Pancreas (tissue), 10 donors: ENCODE results near the gene BTG2. TPM values are rescaled to one million over a fixed set of nuclear protein-coding genes. Genes with fewer than 3 reads are reported as not detected.

Source experiments
- ATAC-seq, 4 donors: fragments of 200-7000 bp; cut with Tn5 transposase; one replicate each; pipeline versions ENCODE4 v1.8.0 to v1.9.1; 2020; ENCODE audit warnings: mild to moderate bottlenecking in 4 of 4, moderate library complexity in 4 of 4
- DNase-seq, 6 donors: peaks; one replicate each; pipeline ENCODE4 v3.0.0-alpha.2; 2020
- FAIRE-seq: peaks from 2 replicates; lab custom pipeline; 2012; peaks lifted over from hg19 to GRCh38; lab: Jason Lieb, UNC
- H3K27ac ChIP-seq, 4 donors: fragments of 200-600 bp; sonication (generic); 1 replicate in 3 of 4; 2 replicates in 1 of 4; pipeline versions ENCODE4 v1.5.0 to v1.8.0; 2020
- H3K27me3 ChIP-seq, 4 donors: fragments of 200-600 bp; one replicate each; pipeline ENCODE4 v1.8.0; 2021
- H3K36me3 ChIP-seq, 3 donors: fragments of 200-600 bp; sonication (generic) in 1 of 3; one replicate each; pipeline versions ENCODE4 v1.5.0 to v1.8.0; 2020 to 2021
- H3K4me1 ChIP-seq, 3 donors: fragments of 200-600 bp; one replicate each; pipeline ENCODE4 v1.8.0; 2021
- H3K4me3 ChIP-seq, 4 donors: fragments of 200-600 bp; sonication (generic) in 2 of 4; one replicate each; pipeline versions ENCODE4 v1.5.0 to v1.8.0; 2020 to 2021
- H3K9me3 ChIP-seq, 4 donors: fragments of 200-600 bp; one replicate each; pipeline ENCODE4 v1.8.0; 2021
- CTCF ChIP-seq, 4 donors: fragments of 200-600 bp; sonication (generic) in 3 of 4; IDR thresholded peaks; one replicate each; pipeline versions ENCODE4 v1.5.0 to v1.8.0; 2021; ENCODE audit warnings: antibody characterized with exemption in 4 of 4
- WGBS, 2 donors: extraction: QIAGEN DNeasy Blood & Tissue Kit; methylation state at CpG; one replicate each; pipeline ENCODE4 v1.1.7; 2013; 5-methylcytosine and 5-hydroxymethylcytosine counted together
- intact Hi-C, 3 donors: fragments of 100-400 bp; cut with DNase I; formaldehyde crosslinking; loops; one replicate each; pipeline versions ENCODE4 v1.11.1 to v1.14.2; 2022
- polyA plus RNA-seq, 2 donors: library from polyadenylated mRNA; stranded (reverse); fragments of 200-250 nt; gene quantifications; one replicate each; pipeline ENCODE4 v1.2.3, GENCODE V29; 2013
- total RNA-seq, 6 donors: library from RNA; stranded (reverse); fragmentation: NEBNext Ultra II Directional in 4 of 6; extraction: Animal tissue kit (Norgen Biotek cat#: 25700) in 4 of 6; gene quantifications; one replicate each; pipeline versions ENCODE4 v1.2.1 to v1.2.4, GENCODE V29; 2021 to 2023
- donor health status: healthy with polysubstance abuse.
- donor health status: DM: no; HTN: no; CAD: no; lungs with moderate emphysema.
- donor health status: DM: no; HTN: no; CAD: no.
- donor health status: control.
- donor health status: control.
- donor health status: Bipolar disorder and iron deficiency.
- donor health status: DM: yes; HTN: yes; CAD: no.
- donor health status: DM: no; HTN: no; CAD: no.
- donor health status: DM: no; HTN: no; CAD: no.
- donor health status: DM: yes; HTN: yes; CAD: no.

Gene BTG2
- total and polyA plus RNA-seq, 8 donors, result 83.1 to 452 (median 192) TPM

GRCh38 chr1:203267347-203267846 lies 37.9 kb upstream of the BTG2 start:
- H3K36me3 ChIP-seq, result no peaks in the 10 kb centered on the region
- H3K4me3 ChIP-seq, result peak overlapping the region; percentile 24 to 43 (median 31)
- H3K4me1 ChIP-seq, result no peaks in the 10 kb centered on the region
- peak; percentile 77 to 92 (median 84) for DNase-seq
- H3K9me3 ChIP-seq, result no peaks in the 10 kb centered on the region
- H3K27ac ChIP-seq, result peak overlapping the region in 2 of 4 donors; percentile 43 to 61
- no peak for FAIRE-seq
- peak; percentile 83 to 90 (median 88) for TF ChIP-seq CTCF (IDR thresholded peaks at IDR 0.05)
- intact Hi-C loops, result loop anchor here in 1 of 3 donors (5.0 kb wide), 1 partner anchor 220 kb away; no protein-coding TSS in a partner anchor
- no peaks in the 10 kb centered on the region for H3K27me3 ChIP-seq
- peak; percentile 74 to 88 (median 86) for ATAC-seq
- 0 to 1% methylated on average over 20 of the region's 20 CpGs for WGBS, 2 donors

DNA sequence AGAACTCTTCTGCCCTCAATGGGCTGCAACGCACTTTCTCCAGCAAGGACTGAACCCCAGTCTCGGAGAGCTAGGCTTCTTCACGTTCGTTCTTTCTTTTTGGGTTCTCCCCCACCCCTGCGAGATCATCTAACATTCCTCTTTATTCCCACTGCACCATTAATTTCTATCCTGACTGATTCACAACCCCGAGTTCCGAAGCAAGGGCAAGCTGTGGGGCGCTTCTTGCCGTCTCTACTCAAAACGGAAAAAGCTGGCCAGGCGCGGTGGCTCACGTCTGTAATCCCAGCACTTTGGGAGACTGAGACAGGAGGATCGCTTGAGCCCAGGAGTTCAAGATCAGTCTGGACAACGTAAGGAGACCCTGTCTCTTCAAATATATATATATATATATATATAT lies 37.4 kb upstream of the BTG2 start:
- Histone ChIP-seq H3K4me3 (peak overlapping the region in 2 of 4 donors; percentile 33 to 43), H3K9me3 (no peaks in the 10 kb centered on the region), H3K27ac (peak overlapping the region in 1 of 4 donors; percentile 61), H3K36me3 (no peaks in the 10 kb centered on the region), H3K27me3 (no peaks in the 10 kb centered on the region), H3K4me1 (peaks cover 0 to 3% (median 0%) of the 10 kb centered on the region in 3 donors)
- WGBS, 2 donors, result 48 to 51% methylated on average over 15 of the region's 15 CpGs
- TF ChIP-seq CTCF (IDR thresholded peaks at IDR 0.05), result no peak
- FAIRE-seq (no peak), ATAC-seq (no peak), DNase-seq (peak in 1 of 6 donors; percentile 26)
- intact Hi-C loops, result loop anchor here in 1 of 3 donors (5.0 kb wide), 1 partner anchor 219 kb away; no protein-coding TSS in a partner anchor

GRCh38 chr1:203268901-203269653 lies 36.2 kb upstream of the BTG2 start:
- no peak overlapping the region for H3K4me3 ChIP-seq
- DNase-seq, result peak in 1 of 6 donors; percentile 40
- H3K27me3 ChIP-seq, result no peaks in the 10 kb centered on the region
- no peaks in the 10 kb centered on the region for H3K9me3 ChIP-seq
- H3K27ac ChIP-seq, result peak overlapping the region in 1 of 4 donors; percentile 17
- peak in 1 of 4 donors; percentile 12 for ATAC-seq
- peak; percentile 75 to 87 (median 82) for TF ChIP-seq CTCF (IDR thresholded peaks at IDR 0.05)
- intact Hi-C loops, result loop anchor here in 1 of 3 donors (5.0 kb wide), 1 partner anchor 218 kb away; no protein-coding TSS in a partner anchor
- H3K4me1 ChIP-seq, result peaks cover 0 to 11% (median 8%) of the 10 kb centered on the region in 3 donors
- FAIRE-seq, result no peak
- WGBS, 2 donors, result 13 to 20% methylated on average over 5 of the region's 5 CpGs
- H3K36me3 ChIP-seq, result no peaks in the 10 kb centered on the region

DNA sequence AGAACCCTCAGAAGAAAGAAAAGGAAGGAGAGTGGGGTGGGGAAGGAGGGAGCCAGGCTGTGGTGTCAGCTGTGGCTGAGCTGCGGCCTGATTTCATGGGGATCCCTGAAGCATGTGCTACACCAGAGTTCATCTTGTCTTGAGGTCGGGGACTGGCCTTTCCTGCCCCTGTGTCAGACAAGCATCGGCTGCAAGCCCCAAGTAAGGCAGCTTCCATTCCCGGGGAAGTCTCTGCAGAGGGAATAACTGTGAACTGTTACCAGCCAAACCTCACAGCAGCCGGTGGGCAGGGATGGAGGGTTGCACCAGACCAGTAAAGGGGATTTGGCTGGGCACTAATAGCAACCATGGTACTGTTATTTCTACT lies 35.7 kb upstream of the BTG2 start:
- DNase-seq (no peak), FAIRE-seq (no peak), ATAC-seq (no peak)
- intact Hi-C loops, result loop anchor here (5.0 to 10.0 kb wide), 4 partner anchors 65 to 218 kb away; no protein-coding TSS in a partner anchor
- Histone ChIP-seq H3K4me1 (peaks cover 0 to 11% (median 8%) of the 10 kb centered on the region in 3 donors), H3K4me3 (no peak overlapping the region), H3K9me3 (no peaks in the 10 kb centered on the region), H3K27me3 (no peaks in the 10 kb centered on the region), H3K27ac (no peak overlapping the region), H3K36me3 (no peaks in the 10 kb centered on the region)
- no peak for TF ChIP-seq CTCF (IDR thresholded peaks at IDR 0.05)
- WGBS, 2 donors, result 48 to 56% methylated on average over 5 of the region's 5 CpGs
